Measurements from ENCODE around the gene UXS1.

UXS1 gene

DNA sequence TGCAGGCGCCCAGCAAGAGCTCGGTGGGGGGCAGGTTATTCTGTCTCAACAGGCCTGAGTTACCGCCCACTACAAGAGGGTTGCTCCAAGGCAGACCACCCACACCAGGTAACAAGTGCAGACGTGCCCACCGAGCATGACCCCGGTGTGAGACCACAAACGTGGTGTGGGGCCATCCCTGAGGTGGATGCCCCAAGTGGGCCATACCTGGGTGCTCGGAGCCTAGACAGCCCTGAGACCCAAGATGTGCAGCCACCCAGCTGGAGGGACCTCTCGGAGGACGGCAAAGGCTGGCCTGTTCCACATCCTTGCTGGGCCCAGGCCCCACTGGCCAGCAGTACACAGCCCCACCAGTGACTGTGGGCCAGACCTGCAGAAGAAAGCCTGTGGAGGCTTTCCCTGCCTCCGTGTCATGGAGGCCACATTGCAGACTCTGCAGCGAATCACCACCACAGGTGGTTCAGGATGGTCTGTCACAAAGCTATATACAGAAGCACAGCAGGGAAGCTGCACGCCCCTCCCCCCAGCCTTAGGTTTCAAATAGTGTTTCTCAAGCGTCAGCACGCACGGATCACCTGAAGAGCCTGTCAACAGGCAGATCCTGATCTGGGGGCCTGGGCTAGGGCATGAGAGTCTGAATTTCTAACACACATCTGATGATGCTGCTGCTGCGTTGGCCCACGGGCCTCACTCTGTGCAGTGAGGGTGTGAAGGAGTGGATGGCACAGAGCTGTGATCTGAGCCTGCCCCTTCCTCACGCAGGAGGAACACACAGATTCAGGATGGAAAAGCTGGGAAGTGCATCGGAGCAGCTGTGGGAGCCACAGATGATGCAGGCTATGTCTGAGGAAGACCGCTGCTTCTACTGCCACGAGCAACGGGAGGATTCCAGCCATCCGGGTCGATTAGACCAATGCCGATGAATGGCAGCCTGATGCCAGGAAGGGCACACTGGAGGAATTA, 96.8 kb downstream of the UXS1 start:
- TF ChIP-seq, protein P1, sequence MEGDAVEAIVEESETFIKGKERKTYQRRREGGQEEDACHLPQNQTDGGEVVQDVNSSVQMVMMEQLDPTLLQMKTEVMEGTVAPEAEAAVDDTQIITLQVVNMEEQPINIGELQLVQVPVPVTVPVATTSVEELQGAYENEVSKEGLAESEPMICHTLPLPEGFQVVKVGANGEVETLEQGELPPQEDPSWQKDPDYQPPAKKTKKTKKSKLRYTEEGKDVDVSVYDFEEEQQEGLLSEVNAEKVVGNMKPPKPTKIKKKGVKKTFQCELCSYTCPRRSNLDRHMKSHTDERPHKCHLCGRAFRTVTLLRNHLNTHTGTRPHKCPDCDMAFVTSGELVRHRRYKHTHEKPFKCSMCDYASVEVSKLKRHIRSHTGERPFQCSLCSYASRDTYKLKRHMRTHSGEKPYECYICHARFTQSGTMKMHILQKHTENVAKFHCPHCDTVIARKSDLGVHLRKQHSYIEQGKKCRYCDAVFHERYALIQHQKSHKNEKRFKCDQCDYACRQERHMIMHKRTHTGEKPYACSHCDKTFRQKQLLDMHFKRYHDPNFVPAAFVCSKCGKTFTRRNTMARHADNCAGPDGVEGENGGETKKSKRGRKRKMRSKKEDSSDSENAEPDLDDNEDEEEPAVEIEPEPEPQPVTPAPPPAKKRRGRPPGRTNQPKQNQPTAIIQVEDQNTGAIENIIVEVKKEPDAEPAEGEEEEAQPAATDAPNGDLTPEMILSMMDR (IDR thresholded peaks at IDR 0.05; ENCODE audit: low read depth, low read length, missing control alignments): no peak
- no peak for DNase-seq (ENCODE audit: low read depth)
- H3K4me3 ChIP-seq (ENCODE audit: low read depth, low read length): no peak overlapping the region

DNA sequence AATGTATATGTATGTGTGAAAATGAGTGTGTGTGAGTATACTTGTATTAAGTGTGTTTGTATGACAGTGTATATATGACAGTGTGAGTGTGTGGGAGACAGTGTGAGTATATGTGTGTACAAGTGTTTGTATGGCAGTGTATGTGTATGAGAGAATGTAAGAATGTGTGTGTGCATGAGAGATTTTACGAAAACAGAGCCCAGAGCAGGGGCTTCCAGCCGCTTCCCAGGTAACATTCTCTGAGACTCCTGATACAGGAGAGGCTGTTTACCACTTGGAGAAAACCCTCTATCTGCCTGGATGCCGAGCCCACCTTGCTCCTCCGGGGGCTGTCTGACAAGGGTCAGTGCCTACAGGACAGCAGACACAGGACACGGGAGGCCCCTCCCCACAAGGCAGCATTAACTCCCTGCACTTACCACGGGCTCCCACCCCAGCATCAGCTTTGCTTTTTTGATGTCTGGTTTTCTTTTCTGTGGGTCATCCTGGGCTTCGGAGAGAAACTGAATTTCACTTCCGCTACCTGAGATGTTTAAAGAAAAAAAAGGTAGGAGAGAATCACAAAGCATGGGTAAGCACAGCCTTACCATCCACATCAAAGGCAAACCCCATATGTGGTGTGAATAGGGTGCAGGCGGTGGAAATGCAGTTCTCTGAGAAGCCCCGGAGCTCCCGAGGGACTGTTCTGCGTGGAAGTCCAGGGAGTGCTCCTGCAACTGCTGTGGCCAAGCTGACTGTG, 97.6 kb downstream of the UXS1 start:
- DNase-seq (ENCODE audit: low read depth): no peak
- TF ChIP-seq, protein P1 (IDR thresholded peaks at IDR 0.05; ENCODE audit: low read depth, low read length, missing control alignments): no peak
- H3K4me3 ChIP-seq (ENCODE audit: low read depth, low read length): no peak overlapping the region

DNA sequence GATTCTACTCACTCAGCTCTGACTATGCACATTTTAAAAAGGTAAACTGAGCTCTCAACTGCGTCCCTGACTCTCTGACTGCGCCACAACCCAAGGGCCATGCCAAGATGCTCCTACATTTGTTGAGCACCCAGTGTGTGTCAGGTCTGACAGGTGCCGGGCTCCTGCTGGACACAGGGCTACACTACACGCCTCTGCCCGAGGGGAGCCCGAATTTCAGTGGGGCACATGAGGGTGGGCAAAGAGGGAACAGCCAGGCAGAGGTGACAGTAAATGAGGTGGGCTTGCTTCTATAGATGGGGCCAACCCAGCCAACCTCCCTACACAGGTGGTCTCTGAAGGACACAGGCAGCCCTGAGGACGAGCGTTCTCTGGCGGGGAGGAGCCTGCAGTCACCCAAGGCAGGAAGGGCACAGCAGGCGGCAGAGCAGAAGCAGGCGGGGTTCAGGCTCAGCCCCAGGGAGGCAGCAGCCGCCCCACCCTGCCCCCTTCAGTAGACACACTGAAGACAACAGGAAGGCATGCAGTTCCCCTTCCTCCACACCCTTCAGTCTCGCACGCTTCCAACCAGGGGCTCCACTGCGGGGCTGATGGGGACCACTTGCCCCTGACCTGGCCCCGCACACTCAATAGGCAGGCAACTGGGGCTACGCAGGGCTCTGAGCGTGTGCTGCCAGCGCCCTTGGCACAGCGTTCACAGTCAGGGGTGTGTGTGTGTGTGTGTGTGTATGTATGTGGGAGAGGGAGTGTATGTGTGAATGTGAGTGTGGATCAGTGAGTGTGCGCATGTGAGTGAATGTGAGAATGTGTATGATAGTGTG, 98.4 kb downstream of the UXS1 start:
- TF ChIP-seq, protein P1 (IDR thresholded peaks at IDR 0.05; ENCODE audit: low read depth, low read length, missing control alignments): no peak
- DNase-seq (ENCODE audit: low read depth): no peak
- no peak overlapping the region for H3K4me3 ChIP-seq (ENCODE audit: low read depth, low read length)

DNA sequence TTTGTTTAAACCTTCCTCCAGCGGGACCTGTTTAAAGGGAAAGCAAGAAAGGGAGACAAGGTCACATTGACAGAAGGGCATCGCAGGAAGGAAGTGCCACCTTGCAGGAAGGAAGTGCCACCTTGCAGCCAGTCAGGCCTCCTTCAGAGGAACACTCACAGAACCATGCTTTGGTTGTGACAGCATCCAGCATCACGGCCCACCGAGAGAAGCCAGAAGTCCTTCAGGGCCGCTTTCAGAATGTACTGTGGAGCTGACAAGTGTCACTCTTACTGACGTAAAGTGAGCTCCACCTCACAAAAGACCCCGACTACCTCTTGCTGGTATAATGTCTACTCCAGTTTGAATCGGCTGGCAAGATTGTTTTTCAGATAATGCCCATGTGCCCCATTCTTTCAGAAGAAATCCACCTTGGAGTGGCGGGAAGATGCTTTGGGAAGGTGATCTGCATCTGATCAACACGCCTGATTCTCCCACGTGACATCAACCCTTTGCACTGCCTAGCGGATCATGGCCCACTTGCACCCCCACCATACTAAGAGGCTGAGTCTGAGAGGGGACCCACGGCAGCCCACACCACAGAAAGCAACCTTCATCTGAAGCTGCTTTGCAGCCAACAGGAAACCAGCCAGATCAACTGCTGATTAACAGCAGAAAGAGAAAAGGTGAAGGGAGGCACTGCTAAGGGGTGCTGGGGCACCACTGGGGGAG, 99.8 kb downstream of the UXS1 start:
- DNase-seq (ENCODE audit: low read depth): no peak
- H3K4me3 ChIP-seq (ENCODE audit: low read depth, low read length): no peak overlapping the region
- TF ChIP-seq, protein P1 (IDR thresholded peaks at IDR 0.05; ENCODE audit: low read depth, low read length, missing control alignments): no peak

DNA sequence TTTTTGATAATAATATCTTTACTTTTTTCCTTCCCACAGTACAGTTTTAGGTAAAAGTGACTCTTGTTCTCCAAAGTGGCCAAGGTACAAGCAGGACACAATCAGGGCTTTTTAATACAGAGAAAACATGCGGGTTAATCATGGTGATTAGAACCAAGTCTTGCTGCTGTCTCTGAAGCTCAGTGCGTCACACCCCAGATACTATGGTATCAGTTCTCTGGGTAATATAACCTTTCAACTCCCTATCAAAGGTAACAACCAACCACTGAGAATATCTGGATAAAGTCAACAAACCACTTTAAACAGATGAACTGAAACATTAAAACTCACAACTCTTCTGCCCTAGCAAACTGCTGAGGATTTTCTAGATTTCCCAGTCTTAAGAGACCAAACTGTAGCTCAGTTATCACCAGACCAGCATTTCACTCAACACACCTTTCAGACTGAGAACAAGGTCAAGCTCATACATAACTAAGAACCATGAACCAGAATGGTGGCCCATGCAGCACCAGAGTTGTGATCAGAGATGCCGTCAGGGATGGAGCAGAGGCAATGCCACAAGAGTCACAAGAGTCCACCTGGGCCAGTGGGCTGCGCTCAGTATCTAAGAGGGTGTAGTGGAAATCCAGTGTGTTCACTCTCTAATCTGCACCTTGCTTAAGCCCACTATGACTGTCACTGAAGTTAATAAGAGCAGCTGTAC, 103.0 kb downstream of the UXS1 start:
- H3K4me3 ChIP-seq (ENCODE audit: low read depth, low read length): no peak overlapping the region
- DNase-seq (ENCODE audit: low read depth): no peak
- TF ChIP-seq, protein P1 (IDR thresholded peaks at IDR 0.05; ENCODE audit: low read depth, low read length, missing control alignments): no peak

All from GM12864 (cell line).